Cerebellar nuclear complex (tissue), 1 donor: ENCODE results near the gene DDX19B.
"Not testable (repeated sequence)": the region's sequence is repeated elsewhere in the genome, so short reads cannot be mapped to it uniquely, and the experiment has no call there.

ENCODE experiments used
- DNase-seq, 2 experiments: peaks; one replicate each; lab custom pipeline; 2025; lab: John Stamatoyannopoulos, UW

DDX19B gene

DNA sequence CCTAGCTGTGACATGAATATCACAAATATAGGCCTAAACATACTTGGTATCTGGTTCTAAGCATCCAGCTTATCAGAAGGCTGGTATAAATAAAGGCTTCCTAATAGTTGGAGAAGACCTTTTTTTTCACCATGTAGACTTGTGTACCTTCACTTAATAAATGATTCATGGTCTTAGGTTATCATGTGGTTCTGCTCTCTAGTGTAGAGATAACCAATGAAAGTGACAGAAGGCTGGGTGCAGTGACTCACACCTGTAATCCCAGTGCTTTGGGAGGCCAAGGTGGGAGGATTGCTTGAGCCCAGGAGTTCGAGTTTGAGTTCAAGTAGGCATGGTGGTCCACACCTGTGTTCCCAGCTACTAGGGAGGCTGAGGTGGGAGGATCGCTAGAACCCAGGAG, 50.8 kb downstream of the DDX19B start:
- DNase-seq, result no peak

DNA sequence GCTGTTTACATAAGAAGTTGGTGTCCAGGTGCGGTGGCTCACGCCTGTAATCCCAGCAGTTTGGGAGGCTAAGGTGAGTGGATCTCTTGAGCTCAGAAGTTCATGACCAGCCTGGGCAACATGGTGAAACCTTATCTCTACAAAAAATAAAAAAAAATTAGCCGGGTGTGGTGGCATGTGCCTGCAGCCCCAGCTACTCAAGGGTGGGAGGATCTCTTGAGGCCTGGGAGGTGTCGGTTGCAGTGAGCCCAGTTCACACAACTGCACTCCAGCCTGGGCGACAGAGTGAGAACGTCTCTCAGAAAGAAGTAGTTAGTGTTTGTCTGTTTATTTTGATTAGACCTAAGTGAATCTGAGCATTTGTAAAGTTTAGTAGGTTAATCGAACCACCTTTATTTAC, 60.6 kb downstream of the DDX19B start:
- no peak for DNase-seq

DNA sequence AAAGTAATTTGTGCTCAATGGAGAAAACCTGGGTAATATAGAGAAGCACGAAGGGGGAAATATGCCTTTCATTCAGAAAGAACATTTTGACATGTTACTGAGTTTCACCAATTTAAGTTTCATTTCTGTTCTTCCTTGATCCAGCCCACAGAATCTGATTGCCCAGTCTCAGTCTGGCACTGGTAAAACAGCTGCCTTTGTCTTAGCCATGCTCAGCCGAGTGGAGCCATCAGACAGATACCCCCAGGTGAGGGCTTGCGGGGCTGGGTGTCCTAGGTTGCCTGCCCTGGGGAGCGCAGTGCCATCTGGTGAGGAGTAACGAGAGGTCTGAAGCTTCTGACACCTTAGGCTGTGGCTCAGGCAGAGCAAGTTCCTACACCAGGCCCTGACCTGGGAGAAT, 65.4 kb downstream of the DDX19B start:
- no peak for DNase-seq

DNA sequence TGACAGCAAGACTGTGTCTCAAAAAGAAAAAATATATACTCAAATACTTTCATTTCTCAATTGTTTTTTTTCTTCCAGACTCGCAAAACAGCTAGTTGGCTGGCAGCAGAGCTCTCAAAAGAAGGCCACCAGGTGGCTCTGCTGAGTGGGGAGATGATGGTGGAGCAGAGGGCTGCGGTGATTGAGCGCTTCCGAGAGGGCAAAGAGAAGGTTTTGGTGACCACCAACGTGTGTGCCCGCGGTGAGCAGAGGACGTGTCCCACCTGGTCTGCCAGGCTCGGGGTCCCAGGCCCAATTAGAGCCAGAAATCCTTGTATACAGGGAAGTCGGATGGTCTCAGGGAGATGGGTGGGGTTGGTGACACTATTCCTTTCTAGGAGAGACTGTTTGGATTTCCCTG, 71.2 kb downstream of the DDX19B start:
- not testable (repeated sequence) for DNase-seq

DNA sequence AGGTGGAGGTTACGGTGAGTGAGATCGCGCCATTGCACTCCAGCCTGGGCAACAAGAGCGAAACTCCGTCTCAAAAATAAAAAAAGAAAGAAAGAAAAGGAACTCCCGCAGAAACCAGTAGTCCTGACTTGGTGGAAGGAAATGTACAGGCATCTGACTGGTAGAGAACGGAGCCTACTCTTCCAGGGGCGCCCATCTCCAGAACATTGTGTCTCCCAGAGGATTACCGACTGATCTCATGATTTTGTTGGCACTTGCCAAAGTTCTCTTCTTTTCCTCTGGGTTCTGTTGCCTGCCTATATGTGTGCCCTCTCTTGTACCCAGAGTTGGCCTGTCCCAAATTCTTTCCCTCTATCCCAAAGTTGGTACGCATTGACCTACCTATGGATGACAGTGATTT, 71.9 kb downstream of the DDX19B start:
- no peak for DNase-seq

DNA sequence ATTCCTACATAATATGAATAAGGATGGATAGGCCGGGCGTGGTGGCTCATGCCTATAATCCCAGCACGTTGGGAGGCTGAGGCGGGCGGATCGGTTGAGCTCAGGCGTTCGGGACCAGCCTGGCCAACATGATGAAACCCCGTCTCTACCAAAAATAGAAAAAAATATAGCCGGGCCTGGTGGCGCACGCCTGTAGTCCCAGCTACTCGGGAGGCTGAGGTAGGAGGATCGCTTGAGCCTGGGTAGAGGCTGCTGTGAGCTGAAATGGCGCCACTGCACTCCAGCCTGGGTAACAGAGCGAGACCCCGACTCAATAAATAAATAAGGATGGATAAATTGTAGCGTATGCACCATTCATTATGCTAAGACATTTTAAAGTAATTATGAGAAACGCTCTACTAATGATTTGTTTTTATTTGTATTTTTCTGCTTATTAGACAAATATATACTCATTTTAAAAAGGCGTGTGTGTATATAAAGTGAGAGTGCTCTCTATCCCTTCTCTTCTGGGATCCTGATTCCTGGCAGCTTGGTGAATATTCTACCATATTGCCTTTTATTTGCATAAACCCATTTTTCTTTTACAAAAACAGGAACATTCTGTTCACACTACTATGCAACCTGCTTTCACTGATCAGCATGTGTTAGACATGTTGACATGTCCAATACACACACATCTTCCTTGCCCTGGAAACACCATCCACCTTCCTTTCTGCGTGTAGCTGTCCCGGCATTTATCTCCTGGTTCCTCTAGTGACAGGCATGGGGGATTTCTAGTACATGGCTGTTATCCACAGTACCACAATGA, 74.1 kb downstream of the DDX19B start:
- DNase-seq, result no peak

DNA sequence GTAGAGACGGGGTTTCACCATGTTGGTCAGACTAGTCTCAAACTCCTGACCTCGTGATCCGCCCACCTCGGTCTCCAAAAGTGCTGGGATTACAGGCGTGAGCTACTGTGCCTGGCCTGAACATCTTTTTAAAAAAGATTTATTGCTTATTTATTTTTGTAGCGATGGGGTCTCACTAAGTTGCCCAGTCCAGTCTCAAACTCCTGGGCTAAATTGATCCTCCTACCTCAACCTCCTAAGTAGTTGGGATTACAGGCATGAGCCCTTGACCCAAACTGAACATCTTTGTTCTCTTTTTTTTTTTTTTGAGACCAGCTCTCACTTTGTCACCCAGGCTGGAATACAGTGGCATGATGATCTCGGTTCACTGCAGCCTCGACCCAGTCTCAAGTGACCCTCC, 75.2 kb downstream of the DDX19B start:
- no peak for DNase-seq

DNA sequence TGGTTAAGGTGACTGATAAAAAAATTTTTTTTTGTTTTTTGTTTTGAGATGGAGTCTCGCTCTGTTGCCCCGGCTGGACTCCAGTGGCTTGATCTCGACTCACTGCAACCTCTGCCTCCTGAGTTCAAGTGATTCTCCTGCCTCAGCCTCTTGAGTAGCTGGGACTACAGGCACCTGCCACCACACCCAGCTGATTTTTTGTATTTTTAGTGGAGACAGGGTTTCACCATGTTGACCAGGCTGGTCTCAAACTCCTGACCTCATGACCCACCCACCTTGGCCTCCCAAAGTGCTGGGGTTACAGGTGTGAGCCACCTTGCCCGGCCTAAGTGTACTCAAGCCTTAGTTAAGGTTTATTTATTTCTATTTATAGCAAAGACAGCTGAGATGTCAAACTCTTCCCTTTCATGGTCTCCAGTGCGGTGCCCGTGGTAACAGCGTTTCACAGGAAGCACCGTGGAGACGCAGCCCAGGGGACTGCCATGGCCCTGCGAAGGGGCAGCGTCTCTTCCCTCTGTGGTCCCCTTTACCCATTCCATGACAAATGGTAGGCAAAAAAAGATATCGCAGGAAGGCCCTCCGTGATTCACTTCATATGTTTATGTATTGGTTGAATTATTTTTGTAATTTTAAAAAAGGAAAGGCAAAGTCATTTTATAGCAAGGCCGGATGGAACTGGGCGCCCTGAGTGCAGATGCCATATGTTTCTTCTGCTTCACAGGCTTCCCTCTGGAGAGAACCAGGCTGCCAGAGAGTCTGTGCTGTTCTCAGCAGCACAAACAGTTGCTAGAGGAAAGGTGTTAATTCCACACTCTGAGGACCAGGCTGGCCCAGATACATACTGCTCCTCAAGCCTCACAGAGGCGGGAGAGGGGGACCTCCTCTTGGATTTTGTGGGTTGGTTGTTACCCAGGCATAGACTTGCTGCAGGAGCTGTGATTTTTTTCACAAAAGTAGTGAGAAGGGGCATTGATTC, 76.9 kb downstream of the DDX19B start:
- DNase-seq, result peak; percentile 47 to 87

DNA sequence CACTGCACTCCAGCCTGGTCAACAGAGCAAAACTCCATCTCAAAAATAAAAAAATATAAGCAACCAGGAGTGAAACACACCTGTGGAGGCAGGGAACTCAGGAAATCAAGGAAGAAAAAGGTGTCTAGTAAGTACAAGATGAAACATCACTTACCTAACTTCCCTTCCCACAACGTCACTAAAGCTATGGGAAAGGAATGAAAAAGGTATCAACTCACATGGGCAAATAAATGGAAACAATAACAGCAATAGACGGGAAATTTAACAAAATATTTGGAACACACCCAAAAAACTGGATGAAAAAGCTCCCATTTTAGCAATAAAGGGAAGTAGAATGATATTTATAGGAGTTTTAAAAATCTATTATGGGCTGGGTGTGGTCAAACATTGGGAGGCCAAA, 78.8 kb downstream of the DDX19B start:
- DNase-seq, result no peak

DNA sequence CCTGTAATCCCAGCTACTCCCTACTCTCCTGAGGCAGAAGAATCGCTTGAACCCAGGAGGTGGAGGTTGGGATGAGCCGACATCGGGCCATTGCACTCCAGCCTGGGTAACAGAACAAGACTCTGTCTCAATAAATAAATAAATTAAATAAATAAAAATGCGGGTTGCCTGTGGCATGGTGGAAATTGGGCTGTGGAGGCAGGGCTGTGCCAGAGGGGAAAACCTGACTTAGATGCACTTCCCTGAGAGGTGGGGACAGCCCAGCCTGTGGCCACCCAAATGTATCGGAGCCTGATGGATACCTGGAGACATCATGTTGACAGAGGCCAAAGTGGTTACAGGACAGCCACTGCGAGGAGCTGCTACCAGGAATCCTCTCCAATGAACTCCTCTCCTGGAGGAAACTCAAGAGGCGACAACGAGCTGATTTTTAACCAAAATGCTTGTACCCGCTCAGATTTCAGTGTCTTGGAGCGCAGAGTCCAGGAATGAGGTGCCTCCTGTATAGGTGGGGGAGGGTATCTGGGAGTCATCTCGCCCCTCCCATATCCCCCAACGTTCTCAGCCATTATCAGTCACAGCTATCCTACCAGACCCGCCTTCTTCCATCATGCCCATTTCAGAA, 80.0 kb downstream of the DDX19B start:
- DNase-seq, result no peak

DNA sequence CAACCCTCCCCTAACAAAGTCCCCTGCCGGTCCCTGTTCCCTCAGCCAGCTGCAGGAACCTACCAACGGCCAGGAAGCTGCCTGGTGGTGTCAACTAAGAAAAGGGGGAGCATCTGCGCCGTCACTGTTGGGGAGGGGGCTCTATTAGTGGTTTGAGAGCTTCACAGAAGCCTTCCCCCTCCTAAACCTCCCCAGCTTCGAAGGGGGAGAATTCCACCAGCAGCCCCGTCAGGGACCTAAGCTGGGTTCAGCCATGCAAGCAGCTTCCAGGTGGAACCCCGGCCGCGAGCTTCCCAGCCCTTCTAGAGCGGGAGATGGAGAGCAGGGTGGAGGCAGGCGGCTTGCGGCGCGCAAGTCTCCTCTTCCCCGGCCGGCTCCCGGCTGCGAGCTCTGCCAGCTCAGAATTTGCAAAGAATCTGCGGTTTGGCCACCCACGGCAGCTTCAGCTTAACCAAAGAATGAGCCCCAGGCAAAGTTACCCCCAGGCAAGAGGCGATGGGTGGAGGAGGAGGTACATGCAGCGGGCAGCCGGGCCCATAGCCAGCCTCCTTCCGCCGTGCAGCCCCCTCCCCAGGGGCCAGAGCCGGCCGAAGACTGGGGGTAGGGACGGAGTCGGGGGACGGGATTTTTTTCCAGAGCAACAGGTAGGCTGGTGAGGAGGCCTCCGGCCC, 81.4 kb downstream of the DDX19B start:
- no peak for DNase-seq

DNA sequence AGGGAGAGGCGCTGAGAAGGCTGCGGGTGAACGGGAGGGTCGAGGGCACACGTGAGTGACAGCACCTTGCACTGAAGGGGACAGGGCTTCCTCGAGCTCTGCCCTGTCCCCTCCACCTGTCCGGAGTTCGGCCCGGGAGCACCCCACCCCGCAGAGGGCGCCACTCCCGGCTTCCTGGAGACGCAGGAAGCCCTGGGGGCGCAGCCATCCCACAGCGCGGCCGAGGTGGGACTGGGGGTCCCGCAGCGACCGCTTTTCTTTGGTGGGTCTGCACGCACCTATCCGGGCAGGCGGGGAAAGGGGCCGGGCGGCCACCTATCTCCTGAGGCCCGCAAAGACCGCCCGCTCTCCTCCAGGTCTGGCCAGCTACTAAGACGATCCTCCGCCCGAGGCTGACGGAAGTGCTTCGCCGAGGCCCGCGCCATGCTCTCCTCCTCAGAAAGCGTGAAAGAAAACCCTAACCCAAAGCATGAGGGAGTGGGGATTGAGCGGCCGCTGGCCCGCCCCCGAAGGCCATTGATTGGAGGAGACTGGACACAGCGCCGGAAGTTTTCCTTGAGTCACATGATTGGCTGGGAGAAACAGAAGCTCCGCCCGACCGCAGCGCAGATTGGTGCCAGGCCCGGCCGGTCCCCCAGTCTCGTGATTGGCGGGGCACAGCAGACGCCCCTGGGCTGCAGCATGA, 82.1 kb downstream of the DDX19B start:
- peak; percentile 85 to 97 for DNase-seq

DNA sequence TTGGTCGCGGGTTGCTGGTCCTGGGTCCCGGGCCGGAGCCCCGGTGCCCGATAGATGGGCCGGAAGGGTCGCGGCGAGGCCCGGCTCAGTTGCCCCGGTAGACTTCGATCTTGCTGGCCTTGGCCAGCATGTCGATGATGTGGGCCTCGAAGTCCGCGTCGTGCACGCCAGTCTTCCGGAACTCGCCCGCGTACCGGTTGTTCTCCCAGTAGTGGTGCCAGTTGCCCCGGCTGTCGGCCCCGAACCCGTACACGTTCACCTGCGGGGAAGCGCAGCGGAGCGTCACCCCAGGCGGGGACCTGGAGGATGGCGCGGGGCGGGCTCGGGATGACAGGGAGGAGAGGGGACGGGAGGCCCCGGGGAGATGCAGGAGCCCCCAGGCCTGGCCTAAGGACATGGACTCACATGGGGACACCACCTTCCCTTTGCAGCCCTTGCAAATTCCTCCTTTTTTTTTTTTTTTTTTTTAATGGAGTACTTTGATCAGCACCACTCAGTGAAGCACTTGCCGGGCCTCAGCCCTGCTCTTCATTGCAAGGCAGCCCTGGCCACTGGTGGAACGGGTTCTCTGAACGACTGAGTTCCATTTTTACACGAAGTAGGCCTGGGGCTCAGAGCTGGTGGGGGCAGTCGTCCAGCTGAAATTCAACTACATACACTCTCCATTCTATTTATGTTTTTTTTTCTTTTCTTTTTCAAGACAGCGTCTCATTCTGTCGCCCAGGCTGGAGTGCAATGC, 82.8 kb downstream of the DDX19B start:
- DNase-seq, result no peak

DNA sequence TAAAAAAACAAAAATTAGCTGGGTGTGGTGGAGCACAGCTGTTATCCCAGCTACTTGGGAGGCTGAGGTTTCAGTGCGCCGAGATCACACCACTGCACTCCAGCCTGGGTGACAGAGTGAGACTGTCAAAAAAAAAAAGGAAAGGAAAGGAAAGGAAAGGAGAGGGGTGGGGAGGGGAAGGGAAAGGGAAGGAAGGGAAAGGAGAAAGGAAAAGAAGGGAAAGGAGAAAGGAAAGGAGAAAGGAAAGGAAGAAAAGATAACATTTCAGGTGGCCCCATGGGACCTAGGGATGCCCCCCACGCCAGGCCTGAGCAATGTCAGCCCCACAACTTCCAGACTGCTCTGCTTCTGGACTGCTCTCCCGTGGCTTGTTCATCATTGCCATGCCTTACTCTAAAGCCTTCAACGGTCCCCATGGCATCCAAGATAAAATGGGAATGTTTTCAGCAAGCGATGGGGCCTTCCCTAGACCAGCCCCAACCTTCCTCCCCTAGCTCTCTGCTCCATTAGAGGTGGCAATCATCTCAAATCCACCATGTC, 84.5 kb downstream of the DDX19B start:
- no peak for DNase-seq
